Frontal cortex (tissue), 4 donors: ENCODE measurements around the gene USP2. TPM values are rescaled to one million over a fixed set of nuclear protein-coding genes. Genes with fewer than 3 reads are reported as not detected.

Source experiments
- DNase-seq, 2 donors: peaks; one replicate each; pipeline ENCODE4 v3.0.0; 2012; ENCODE audit warnings: low spot score in 2 of 2
- FAIRE-seq: peaks from 2 replicates; lab custom pipeline; 2012; peaks lifted over from hg19 to GRCh38; lab: Jason Lieb, UNC
- total RNA-seq: library from RNA; depleted of rRNA; stranded (reverse); fragments of >200 nt; gene quantifications from one replicate; pipeline ENCODE4 v1.2.3, GENCODE V29; 2014
- donor health status: control.
- donor health status: control.
- donor health status: control.

The USP2 gene
- total RNA-seq, 1 donor from 2014 or later: 2.4 TPM

DNA sequence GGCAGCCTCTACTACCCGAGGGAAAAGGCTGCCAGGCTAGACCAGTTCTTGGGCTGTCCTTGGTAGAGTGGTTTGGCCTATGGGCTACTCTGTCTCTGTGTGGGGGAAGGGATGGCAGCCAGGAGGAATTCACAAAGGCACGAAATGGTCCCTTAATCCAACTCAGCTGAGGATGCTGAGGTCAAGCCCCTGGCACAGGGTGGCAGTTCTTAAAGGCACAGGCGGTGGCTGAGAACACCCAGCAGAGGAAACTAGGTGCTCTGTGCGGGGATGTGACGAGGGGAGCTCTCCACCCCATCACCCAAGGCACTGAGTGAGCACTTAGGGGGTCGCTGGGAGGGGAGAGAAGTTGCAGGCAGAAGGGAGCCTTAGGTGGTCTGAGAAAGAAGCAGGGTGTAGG, 34.9 kb downstream of the USP2 start, which contains the start of gene MFRP:
MFRP (minus strand) TSS at position 101 of the 400 bp plus-strand sequence. CDS start 192 bp downstream, outside the sequence.
- DNase-seq (no peak), FAIRE-seq (no peak)

DNA sequence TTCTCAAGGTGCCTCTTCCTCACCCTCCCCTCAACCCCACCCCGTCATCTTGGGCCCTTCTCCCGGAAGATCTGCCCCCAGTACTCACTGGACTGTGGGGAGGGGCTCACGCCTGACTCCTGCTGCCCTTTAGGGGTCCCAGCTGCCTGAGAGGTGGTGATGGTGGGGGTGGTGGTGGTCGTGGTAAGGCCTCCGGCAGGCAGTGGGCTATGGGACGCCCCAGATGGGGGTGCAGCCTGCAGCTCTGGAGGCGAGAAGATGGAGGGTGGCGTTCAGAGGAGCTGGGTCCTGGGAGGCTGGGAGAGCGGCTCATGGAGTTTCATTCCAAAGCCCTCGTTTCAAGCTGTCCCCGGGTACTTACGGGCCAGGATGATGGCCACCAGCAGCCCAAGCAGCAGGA, 35.8 kb downstream of the USP2 start:
- DNase-seq (no peak), FAIRE-seq (no peak)

DNA sequence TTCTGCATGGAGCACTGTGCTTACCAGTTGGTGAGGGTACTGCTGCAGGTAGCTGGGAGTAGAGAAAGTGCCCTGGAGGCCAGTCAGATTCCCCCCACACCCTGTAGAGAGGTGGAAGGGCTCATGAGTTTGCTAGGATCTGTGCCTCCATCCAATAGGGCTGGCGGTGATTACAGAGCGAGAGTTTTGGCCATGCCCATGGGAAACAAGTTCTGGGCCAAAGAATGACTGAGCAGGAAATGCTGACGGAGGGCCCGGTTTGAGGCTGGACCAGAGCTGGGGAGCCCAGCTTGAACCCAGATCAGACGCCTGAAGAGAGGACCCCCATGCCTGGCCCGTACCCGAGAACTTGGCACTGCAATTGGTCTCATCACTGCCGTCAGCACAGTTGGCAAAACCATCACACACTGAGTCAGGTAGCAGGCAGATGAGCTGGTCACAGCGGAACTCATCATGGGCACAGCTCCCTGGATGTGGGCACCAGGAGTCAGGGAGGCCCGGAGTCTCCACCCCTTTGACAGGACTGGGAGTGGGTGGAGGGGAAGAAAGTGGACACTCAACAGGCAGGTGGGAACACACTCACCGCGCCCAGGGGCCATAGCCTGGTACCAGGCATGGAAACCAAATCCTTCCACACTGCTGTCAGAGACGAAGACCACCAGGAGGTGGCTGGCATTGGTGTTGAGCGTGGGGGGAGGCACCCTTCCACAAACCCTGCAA, 37.0 kb downstream of the USP2 start:
- FAIRE-seq (no peak), DNase-seq (no peak)

DNA sequence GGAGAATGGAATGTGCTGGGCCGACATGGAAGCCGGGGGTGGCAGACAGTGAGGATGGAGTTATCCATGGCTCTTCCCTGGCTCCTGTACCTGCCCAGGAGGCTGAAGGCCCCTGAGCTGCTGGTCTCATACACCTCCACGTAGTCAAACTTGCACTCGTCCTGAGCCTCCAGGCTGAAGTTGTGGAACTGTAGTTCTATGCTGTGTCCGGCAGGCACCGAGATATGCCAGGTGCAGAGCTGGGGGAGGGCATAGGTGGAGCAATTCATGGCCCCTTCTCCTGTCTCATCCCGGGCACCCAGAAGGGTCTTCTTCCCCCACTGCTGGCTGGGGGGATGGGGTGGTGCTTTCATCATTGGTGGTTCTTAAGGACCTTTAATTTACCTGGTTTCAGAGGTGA, 37.8 kb downstream of the USP2 start:
- FAIRE-seq (no peak), DNase-seq (no peak)

DNA sequence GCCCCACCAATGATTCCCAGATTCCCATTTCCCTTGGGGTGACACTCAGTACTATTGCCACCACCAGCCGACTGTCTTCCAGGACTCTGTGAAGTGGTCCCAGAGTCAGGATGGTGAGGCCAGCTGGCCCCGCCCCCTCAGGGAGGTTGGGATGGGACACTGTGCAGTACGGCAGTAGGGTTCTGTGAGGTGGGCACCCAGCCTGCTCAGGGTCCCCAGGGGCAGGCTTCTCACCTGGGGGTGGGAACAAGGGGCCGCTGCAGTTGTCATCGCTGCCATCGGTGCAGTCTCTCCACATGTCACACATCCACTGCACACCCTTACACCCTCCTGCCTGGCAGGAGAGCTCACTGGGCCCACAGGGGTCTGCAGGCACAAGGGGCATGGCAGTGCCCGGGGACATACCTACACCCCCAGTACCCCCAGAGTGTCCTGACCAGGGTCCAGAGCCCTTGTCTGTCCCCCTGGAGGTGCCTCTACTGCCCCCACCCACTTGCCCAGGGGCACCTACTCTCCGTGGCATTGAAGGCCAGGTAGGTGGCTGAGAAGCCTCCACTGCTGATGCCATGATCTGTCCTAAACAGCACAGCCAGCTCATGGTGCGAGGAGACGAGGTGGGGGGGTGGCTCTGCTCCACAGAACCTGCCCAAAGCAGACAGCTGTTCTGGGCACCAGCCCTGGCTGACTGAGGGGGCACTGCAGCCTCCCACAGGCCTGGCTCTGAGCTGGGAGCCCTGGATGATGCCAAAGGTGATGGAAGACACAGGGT, 38.9 kb downstream of the USP2 start:
- FAIRE-seq (no peak), DNase-seq (no peak)

- FAIRE-seq (no peak), DNase-seq (no peak)
Measured at GRCh38 chr11:119342023-119342300, 39.5 kb downstream of the USP2 start.

DNA sequence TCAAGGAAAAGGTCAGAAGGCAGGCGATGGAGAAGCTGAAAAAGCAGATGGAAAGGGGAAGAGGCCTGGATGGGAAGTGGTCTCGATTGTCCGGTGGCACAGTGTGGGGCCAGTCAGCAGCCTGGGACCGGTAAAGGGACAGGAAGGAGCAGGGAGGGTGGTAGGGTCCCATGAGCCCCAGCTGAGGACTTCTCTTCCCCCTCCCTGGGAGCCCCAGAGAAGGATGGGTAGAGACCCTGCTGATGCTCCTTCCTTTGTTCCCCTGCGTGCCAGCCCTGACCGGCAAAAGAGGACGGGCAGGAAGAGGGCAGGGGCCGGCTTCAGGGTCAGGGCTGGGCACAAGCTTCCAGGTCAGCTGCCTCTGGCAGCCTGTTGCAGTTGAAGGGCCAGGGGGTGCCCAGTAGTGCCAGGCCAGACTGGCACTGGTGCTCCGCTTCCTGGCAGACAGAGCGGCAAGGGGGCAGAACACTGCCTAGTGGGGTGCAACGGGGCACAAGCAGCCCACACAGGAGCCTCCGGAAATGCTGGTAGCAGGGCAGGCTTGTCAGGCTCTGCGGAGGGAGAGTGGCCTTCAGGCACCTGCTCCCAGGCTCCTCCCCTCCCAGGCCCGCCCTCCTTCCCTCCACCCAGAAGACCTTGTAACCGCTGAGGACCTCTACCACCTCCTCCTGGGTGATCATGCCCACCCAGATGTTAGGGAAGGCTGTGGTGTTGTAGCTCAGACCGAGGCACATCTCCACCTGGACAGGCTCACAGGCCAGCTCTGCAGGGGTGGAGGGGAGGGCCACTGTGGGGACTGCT, 40.1 kb downstream of the USP2 start:
- DNase-seq: no peak
- no peak for FAIRE-seq

- FAIRE-seq: no peak
- DNase-seq: peak in 1 of 2 donors; percentile 76
Measured at GRCh38 chr11:119340335-119341221, 40.9 kb downstream of the USP2 start, which contains the start of gene C1QTNF5. C1QTNF5 (minus strand) TSS chr11:119340883; CDS start chr11:119340397, 486 bp downstream.

- FAIRE-seq (no peak), DNase-seq (peak; percentile 88 to 90)
Measured at GRCh38 chr11:119339589-119340334, 41.7 kb downstream of the USP2 start.

DNA sequence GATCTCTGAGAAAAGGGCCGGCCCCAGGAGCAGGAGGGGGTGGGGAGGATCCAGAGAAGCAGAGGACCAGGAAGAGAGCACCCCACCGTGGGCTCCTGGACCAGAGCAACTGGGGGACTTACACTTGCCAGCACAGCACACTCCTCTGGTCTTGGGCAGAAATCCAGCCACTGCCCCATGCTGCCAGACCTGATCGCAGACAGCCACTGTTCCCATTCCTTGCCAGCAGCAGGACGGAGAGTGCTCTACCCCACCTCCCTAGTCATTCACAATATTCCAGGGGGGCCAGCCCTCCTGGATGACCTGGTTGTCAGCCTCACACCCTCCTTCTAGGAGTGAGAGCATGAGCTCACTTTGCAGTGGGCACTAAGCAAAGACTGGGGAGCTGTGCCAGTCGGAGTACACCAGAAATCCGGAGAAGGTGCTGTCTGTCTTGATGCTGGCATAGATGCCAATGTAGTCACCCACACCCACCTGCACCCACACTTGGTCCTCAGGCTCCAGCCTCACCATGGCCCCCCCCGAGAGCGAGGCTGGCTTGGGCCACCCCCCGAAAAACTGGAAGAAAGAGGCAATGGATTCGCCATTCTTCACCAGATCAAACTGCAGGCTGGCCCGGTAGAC, 42.4 kb downstream of the USP2 start:
- no peak for DNase-seq
- no peak for FAIRE-seq

DNA sequence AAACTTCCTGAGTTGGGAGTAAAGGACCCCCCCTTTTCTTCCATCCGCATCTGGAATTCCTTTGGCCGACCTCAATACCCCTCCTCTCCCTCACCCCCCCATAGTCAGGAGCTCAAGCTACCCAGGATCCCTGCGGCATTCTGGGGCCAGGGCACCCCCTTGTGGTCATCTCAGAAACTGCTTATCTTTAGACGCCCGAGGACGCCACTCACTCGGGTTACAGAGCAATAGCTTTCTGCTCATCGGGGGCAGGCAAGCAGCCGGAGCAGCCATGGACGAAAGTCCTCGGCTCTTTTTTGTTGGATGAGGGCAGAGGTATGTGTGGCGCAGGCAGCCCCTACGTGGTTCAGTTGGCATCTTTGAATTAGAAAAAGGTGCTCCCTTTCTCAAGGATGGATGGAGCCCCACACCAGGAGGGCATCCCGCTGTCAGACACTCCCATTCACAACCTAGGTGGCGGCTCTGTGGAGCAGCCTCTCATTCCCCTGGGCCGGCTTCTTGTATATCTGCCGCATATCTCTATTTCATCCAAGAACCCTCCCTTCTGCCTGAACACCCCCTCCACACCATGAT, 43.1 kb downstream of the USP2 start:
- DNase-seq (peak; percentile 81 to 83), FAIRE-seq (no peak)

DNA sequence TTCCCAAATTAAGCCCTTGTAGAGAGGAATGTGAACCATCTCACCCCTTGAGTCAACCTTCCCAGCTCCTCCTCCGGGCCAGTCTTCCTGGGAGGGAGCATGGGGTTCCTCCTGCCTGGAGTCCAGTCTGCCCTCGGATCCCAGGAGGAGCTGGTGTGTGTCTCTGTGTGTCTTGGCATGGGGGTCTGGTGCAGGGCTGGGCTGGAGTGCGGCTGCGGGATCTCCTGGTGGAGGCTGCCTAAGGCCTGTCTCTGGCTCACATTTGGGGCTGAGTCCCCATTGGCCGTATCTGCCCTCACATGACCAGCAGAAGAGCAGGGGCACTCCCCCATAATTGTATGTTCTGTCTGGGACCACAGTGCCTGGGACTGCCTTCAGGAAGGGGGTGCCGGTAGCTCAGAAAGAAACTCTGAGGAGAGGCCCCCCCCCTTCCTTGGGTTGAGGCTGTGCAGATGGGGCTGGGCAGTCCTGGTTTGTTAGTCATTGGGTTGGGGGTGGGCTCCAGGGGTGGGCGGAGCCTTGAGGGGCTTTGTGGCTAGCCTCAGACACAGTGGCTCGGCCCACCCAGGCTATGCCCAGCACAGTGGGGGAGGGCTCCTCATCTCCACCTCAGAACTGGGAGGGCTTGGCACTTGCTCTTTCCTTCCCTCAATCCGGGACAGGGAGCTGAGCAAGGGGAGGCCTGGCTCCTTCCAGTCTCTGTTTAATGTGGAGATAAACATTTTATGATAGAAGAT, 43.7 kb downstream of the USP2 start:
- no peak for FAIRE-seq
- DNase-seq: no peak

DNA sequence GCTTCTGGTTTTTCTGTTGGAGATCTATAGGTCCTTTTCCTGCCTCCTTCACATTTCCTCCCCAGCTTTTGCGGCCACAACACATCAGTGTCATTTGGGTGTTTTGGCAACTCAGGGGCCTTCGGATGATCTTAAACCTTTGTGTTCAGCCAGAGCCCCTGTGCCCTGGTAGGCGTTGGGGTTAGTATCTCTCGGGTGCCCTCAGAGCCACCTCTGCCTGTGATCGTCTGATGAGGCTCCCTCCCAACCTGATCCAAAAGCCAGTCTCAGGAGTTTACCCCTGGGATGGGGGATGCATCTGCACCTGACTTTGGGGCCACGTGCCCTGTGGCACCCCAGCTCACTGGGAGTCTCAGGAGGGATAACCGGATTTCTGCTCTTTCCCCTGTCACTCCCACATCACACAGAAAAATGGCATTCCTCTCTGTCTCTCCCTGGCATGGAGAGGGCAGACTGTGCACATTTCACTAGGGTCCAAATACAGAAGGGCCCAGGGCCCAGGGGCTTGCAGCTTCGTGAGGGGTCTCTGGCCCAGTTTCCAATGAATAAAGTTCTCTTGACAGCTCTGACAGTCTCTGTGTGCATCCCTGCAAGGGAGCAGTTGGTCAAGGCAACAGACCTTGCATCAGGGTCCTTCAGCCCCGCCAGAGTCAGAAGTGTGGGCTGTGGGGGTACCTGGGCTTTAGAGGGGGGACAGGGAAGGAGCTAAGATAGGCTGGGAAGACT, 44.6 kb downstream of the USP2 start:
- DNase-seq (no peak), FAIRE-seq (no peak)

GRCh38 chr11:119335655-119336543, 45.6 kb downstream of the USP2 start:
- DNase-seq (peak in 1 of 2 donors; percentile 31), FAIRE-seq (no peak)

DNA sequence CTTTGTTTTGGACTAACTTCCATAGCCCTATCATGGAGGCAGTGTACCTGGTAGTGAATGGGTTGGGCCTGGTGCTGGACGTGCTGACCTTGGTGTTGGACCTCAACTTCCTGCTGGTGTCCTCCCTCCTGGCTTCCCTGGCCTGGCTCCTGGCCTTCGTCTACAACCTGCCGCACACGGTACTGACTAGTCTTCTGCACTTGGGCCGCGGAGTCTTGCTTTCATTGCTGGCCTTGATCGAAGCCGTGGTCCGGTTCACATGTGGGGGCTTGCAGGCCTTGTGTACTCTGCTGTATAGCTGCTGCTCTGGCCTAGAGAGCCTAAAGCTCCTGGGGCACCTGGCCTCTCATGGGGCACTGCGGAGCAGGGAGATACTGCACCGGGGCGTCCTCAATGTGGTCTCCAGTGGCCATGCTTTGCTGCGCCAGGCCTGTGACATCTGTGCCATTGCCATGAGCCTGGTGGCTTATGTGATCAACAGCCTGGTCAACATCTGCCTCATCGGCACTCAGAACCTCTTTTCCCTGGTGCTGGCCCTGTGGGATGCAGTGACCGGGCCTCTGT, 46.3 kb downstream of the USP2 start:
- DNase-seq: no peak
- FAIRE-seq: no peak
